GM21447 (cell line): ENCODE results near the gene RNF212B.
"Not testable (repeated sequence)": the region's sequence is repeated elsewhere in the genome, so short reads cannot be mapped to it uniquely, and the experiment has no call there.

ENCODE experiments used
- ATAC-seq: cut with Tn5 transposase; IDR thresholded peaks from one replicate; pipeline ENCODE4 v1.9.1; 2021; ENCODE audit not compliant: unreplicated experiment

RNF212B gene

GRCh38 chr14:23242076-23242475, 4.3 kb downstream of the RNF212B start:
- no peak for ATAC-seq

DNA sequence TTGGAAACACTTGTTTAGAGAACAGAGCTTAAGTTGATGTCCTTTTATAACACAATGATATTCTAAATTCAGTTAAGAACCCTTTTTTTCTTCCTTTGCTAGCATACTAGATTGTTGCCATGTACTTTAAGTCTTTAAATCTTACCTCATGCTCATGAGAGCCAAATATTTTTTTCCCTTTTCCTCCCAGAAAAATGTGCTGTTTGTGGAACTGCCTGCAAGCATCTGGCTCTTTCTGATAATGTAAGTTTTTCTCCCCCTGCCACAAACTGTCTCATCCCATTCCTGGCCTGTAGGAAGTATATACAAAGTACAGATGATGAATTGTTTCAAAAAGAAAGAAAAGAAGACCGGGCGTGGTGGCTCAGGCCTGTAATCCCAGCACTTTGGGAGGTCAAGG, 5.3 kb downstream of the RNF212B start:
- no peak for ATAC-seq

DNA sequence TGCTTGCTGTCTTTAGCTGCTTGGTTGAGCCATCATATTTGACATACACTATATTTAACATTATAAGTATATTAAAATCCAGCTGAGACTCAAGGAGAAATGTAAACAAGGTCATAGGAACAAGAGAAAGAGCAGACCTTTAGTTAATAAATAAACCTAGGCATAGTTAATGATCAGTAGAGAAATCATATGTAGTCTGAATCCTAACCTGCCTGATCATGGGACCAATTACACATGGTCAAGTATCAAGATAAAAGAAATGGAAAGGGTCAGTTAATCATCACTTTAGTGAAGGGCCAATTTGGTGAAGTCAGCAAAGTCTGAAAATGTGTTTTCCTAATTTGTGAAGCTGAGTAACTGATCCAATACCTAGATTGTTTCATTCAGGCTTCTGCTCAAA, 7.5 kb downstream of the RNF212B start:
- no peak for ATAC-seq

- ATAC-seq = no peak
Measured at GRCh38 chr14:23248601-23249000, 10.9 kb downstream of the RNF212B start.

DNA sequence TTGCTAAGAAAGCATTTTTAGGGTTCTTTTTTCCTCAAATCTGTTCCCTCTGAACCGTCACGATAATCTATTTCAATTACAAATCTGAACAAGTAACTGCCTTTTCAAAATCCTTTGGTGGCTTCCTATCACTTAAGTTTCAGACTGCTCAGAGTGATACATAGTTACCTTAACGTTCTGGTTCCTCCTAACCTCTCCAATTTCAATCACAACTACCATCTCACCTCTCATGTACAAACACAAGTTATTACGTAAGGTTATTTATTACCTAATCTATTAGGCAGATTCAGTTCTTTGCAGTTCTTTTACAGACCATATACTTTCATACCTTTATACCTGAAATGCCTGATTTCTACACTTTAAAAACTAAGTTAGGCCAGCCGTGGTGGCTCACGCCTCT, 12.1 kb downstream of the RNF212B start:
- no peak for ATAC-seq

- no peak for ATAC-seq
Measured at GRCh38 chr14:23252006-23252405, 14.3 kb downstream of the RNF212B start.

- ATAC-seq = no peak
Measured at GRCh38 chr14:23252420-23253333, 14.9 kb downstream of the RNF212B start.

DNA sequence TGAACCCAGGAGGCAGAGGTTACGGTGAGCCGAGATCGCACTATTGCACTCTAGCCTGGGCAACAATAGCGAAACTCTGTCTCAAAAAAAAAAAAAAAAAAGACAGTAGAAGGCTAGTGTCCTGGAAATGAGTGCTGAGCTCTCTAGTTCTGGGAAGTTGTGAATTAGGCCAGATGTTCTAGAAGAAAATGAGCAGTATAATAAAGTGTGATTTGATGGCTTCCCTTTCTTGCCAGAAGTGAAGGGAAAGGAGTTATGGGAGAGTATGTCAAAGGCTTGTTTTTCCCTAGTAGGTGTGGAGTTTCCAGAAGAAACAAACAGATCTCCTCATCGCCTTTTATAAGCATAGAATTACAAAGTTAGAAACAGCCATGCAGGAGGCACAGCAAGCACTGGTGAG, 20.5 kb downstream of the RNF212B start:
- no peak for ATAC-seq

- no peak for ATAC-seq
Measured at GRCh38 chr14:23259426-23259825, 21.7 kb downstream of the RNF212B start.

GRCh38 chr14:23260849-23261248, 23.1 kb downstream of the RNF212B start:
- ATAC-seq = not testable (repeated sequence)

- no peak for ATAC-seq
Measured at GRCh38 chr14:23269193-23269592, 31.5 kb downstream of the RNF212B start.

GRCh38 chr14:23275412-23275811, 37.7 kb downstream of the RNF212B start:
- ATAC-seq = no peak

DNA sequence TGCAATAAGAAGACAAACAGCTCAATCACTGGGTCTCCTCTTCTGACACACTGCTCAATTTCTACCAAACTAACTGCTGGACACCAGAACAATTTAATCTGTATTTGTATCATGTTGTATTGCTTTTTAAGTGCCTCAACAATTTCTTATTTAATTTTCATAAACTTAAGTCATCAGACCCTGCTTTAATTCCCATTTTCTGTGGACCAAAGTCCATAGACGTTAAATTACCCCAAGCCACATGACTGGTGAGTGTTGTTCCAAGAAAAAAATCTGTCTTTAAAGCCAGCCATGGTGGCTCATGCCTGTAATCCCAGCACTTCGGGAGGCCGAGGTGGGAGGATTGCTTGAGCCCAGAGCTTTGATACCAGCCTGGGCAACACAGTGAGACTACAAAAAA, 39.5 kb downstream of the RNF212B start:
- ATAC-seq = no peak

GRCh38 chr14:23277928-23278327, 40.2 kb downstream of the RNF212B start:
- ATAC-seq = not testable (repeated sequence)

DNA sequence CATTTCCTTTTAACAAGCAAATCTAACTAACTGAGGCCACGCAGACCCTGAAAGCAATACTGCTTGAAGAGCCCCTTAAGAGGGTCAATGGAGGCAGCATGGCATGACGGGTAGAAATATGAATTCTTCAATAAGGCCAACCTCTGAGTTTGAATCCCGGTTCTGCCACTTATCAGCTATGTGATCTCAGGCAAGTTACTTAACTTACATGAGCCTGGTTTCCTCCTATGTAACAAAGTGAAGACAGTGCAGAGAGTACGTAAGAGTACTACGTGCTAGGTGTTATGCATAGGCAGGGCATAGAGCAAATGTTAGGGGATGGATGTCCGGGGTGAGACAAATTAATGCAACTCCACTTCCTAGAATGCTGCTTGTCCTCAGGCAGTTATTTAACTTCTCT, 43.5 kb downstream of the RNF212B start:
- ATAC-seq = no peak

DNA sequence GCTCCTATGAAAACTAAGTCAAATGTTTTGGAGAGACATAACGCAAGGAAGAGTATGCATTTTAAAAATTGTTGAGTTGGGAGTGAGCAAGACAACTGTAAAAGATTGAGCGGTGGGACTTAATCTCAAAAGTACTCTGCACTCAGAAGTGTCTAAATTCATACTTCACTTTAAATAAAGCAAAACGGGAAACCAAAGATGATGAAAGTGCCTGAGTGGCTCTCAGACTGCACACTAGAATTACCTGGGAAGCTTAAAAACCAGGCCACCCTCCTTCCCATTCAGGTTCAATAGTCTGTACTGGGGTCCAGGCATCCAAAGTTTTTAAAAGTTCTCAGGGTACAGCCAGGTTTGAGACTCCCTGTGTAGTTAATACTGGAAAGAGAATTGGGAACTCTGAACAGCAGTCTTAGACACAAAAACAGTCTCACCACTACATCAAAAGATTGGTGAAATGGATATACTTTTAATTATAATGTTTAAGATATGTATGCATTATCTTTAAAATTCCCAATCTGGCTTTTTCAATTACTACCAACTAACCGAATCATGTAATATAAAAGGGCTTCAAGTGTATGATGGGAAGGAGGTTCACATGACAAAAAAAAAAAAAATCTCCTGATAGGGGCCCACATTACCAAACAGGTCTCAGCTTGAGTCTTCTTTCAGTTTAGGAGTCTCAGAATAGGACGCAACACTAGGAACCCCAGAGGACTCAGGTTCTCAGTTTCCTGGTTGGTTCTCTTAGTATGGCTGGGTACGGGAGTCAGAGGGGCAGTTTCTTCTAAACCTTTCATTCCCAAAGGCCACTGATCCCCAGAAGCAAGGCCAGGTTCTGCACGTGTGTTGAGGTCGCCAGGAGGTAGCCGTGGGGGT, 47.2 kb downstream of the RNF212B start:
- no peak for ATAC-seq

DNA sequence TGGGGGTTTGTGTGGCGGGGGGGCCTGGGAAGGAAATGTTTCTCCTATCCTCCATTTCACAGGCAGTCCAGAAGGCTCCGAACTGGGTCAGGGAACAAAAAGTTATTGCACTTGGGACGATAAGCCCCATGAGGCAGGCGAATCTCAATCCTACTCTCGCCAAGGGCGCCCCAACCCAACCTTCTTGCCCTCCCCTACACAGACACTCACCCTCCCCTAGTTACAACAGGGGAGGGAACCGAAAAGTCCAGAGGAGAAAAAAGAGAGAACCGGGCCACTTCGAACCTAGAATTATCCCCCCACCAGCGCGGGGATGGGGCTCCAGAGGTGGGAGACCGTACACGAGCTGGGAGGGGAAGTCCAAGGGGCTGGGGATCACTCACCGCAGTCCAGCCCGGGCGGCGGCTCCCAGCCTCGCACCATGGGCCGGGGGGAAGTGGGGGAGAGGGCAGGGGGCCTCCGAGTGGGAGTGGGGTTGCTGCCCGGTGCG, 47.8 kb downstream of the RNF212B start:
- ATAC-seq = peak; percentile 21

DNA sequence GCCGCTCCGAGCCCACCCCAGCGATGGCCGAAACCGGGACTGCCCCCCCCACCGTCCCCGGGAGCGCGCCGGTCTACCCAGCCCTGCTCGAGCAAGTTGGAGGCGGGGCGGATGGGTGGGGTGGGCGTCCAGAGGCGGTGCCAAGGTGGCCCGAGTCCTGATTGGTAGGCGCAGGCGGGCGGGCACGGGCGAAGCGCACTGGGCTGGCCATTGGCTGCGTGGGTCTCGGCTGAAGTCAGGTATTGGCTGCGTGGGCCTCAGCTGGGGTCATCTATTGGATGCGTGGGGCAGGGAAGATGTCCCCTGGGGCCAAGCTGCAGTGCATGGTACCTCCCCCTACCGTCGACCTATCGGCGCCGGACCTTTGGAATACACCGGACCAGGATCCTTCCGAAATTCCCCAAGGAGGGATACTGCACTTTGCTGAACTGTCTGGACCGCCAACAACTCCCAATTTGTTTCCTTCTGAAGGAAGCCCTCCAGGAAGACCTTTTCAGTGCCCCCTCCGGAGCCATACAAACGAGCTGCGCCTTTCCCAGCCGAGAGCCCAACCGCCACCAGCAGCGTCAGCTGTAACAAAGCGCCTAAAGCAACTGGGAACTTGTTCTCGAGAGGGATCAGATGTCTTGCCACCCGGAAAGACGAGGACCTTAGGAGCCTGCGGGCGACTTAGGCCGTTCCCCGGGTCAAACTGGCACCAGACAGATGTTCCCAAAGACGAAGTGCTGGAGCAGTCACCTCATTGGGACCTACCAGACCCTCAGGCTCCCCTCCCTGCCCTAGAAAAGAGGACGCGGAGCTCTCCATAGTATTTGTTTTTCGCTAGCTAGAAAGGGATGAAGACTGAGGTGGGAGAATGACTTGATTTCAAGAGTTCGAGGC, 48.5 kb downstream of the RNF212B start, which contains the start of gene HOMEZ:
Gene HOMEZ (minus strand): TSS at position 113 of the 882 bp plus-strand sequence. CDS start 180 bp downstream, outside the sequence.
- ATAC-seq = peak; percentile 98

GRCh38 chr14:23286902-23287479, 49.3 kb downstream of the RNF212B start:
- ATAC-seq = no peak
